Measurements from ENCODE around the gene IGF2R. TPM values are rescaled to one million over a fixed set of nuclear protein-coding genes. Genes with fewer than 3 reads are reported as not detected.
"Not testable (repeated sequence)": the region's sequence is repeated elsewhere in the genome, so short reads cannot be mapped to it uniquely, and the experiment has no call there.

Gene IGF2R
- total RNA-seq, 2 experiments from 2014 or later: 19.3 to 37.6 TPM

- Histone ChIP-seq H2AFZ (ENCODE audit: low read length) (no peak overlapping the region), H4K20me1 (ENCODE audit: insufficient read depth, low read length) (no peaks in the 10 kb centered on the region), H3K4me3 (ENCODE audit: low read depth, low read length, poor library complexity, severe bottlenecking) (no peak overlapping the region), H3K4me2 (ENCODE audit: low read length) (no peak overlapping the region), H3K9me3 (ENCODE audit: low read length) (0 out of 2 replicates have a peak, but pooled peaks cover 1% of the 10 kb centered on the region), H3K27ac (ENCODE audit: low read depth, low read length, poor library complexity, severe bottlenecking) (no peak overlapping the region), H3K36me3 (ENCODE audit: insufficient read depth, low read length) (no peaks in the 10 kb centered on the region), H3K4me1 (ENCODE audit: insufficient read depth, low read length, poor library complexity, severe bottlenecking) (no peaks in the 10 kb centered on the region), H3K9me2 (ENCODE audit: insufficient read depth, low read length) (no peaks in the 10 kb centered on the region), H3K79me2 (ENCODE audit: insufficient read depth, low read depth, low read length) (no peaks in the 10 kb centered on the region)
- no TSS peak for BruUV-seq (replicated peaks)
- TF ChIP-seq CTCF (conservative IDR thresholded peaks at IDR 0.05; ENCODE audit: low read length): no peak
- no peak for TF ChIP-seq EZH2phosphoT487 (IDR thresholded peaks at IDR 0.05; ENCODE audit: borderline replicate concordance, low read depth, low read length)
- ChIA-PET CTCF (ENCODE audit: unreplicated experiment) (no interaction called here), POLR2A (interaction anchor here (0.6 kb wide), 1 partner anchor 49 kb away, joined by 3 read pairs; no protein-coding TSS in a partner anchor)
- intact Hi-C loops (cut with micrococcal nuclease; ENCODE audit: unreplicated experiment): no loop called here
- no peak for DNase-seq (ENCODE audit: low spot score)
Observed at GRCh38 chr6:160112628-160113299, 143.9 kb downstream of the IGF2R start.

DNA sequence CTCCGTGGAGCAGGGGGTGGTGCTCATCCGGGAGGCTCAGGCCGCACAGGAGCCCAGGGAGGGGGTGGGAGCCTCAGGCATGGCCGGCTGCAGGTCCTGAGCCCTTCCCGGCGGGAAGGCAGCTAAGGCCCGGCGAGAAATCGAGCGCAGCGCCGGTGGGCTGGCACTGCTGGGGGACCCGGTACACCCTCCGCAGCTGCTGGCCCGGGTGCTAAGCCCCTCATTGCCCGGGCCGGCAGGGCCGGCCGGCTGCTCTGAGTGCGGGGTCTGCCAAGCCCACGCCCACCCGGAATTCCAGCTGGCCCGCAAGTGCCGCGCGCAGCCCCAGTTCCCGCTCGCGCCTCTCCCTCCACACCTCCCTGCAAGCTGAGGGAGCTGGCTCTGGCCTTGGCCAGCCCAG lies 145.7 kb downstream of the IGF2R start:
- H3K79me2 ChIP-seq (ENCODE audit: insufficient read depth, low read depth, low read length); H3K9me2 ChIP-seq (ENCODE audit: insufficient read depth, low read length); H3K4me3 ChIP-seq (ENCODE audit: low read depth, low read length, poor library complexity, severe bottlenecking); DNase-seq (ENCODE audit: low spot score); H3K36me3 ChIP-seq (ENCODE audit: insufficient read depth, low read length); H3K9me3 ChIP-seq (ENCODE audit: low read length); H3K27ac ChIP-seq (ENCODE audit: low read depth, low read length, poor library complexity, severe bottlenecking); H3K4me1 ChIP-seq (ENCODE audit: insufficient read depth, low read length, poor library complexity, severe bottlenecking); H4K20me1 ChIP-seq (ENCODE audit: insufficient read depth, low read length); H2AFZ ChIP-seq (ENCODE audit: low read length); CTCF ChIA-PET (ENCODE audit: unreplicated experiment); POLR2A ChIA-PET; BruUV-seq (replicated peaks); intact Hi-C loops (cut with micrococcal nuclease; ENCODE audit: unreplicated experiment); H3K4me2 ChIP-seq (ENCODE audit: low read length): not testable (repeated sequence)

GRCh38 chr6:160115421-160115820 lies 146.5 kb downstream of the IGF2R start:
- Histone ChIP-seq H3K4me2 (ENCODE audit: low read length) (no peak overlapping the region), H4K20me1 (ENCODE audit: insufficient read depth, low read length) (no peaks in the 10 kb centered on the region), H3K36me3 (ENCODE audit: insufficient read depth, low read length) (no peaks in the 10 kb centered on the region), H3K79me2 (ENCODE audit: insufficient read depth, low read depth, low read length) (no peaks in the 10 kb centered on the region), H3K27ac (ENCODE audit: low read depth, low read length, poor library complexity, severe bottlenecking) (no peak overlapping the region), H3K9me2 (ENCODE audit: insufficient read depth, low read length) (no peaks in the 10 kb centered on the region), H3K4me1 (ENCODE audit: insufficient read depth, low read length, poor library complexity, severe bottlenecking) (no peaks in the 10 kb centered on the region), H3K9me3 (ENCODE audit: low read length) (0 out of 2 replicates have a peak, but pooled peaks cover 7% of the 10 kb centered on the region), H2AFZ (ENCODE audit: low read length) (no peak overlapping the region), H3K4me3 (ENCODE audit: low read depth, low read length, poor library complexity, severe bottlenecking) (no peak overlapping the region)
- TF ChIP-seq EZH2phosphoT487 (IDR thresholded peaks at IDR 0.05; ENCODE audit: borderline replicate concordance, low read depth, low read length) (no peak), CTCF (conservative IDR thresholded peaks at IDR 0.05; ENCODE audit: low read length) (no peak)
- ChIA-PET POLR2A (interaction anchor here (0.6 kb wide), 1 partner anchor 262 kb away, joined by 3 read pairs; no protein-coding TSS in a partner anchor), CTCF (ENCODE audit: unreplicated experiment) (no interaction called here)
- intact Hi-C loops (cut with micrococcal nuclease; ENCODE audit: unreplicated experiment): no loop called here
- DNase-seq (ENCODE audit: low spot score): no peak
- no TSS peak for BruUV-seq (replicated peaks)
